Measurements from ENCODE around the gene SMNDC1. TPM values are rescaled to one million over a fixed set of nuclear protein-coding genes. Genes with fewer than 3 reads are reported as not detected.

SMNDC1 gene
- total RNA-seq, 1 donor from 2014 or later, result 19.2 TPM

DNA sequence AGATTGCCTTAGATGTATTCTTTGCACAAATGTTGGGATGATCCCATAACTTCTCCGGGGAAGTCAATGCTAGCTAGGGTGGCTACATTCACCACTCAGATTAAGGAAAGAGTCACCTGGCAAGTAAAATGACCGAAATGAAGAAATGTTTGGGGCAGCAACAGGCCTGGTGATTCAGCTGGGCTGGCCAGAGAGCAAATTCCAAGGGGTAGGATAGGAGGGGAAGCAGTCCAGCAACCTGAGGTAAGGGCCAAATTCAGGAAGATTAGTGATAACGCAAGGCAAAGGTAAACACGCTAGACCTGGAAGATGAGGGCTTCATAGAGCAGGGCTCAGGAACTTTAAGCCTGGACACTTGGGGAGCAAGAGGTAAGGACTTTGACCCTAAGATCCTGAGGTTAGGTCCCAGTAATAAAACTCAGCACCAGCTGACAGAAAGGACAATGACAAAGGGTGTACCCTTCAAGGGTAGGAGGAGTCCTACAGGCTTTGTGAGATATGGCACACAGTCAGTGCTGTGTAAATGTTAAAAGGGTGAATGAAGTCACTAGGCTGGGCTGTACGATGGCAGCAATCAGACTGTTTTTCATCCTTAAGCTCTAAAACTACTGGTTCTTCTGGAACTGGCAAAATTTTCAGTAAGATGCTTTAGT, 22.7 kb upstream of the SMNDC1 start:
- peak; percentile 71 for ATAC-seq

DNA sequence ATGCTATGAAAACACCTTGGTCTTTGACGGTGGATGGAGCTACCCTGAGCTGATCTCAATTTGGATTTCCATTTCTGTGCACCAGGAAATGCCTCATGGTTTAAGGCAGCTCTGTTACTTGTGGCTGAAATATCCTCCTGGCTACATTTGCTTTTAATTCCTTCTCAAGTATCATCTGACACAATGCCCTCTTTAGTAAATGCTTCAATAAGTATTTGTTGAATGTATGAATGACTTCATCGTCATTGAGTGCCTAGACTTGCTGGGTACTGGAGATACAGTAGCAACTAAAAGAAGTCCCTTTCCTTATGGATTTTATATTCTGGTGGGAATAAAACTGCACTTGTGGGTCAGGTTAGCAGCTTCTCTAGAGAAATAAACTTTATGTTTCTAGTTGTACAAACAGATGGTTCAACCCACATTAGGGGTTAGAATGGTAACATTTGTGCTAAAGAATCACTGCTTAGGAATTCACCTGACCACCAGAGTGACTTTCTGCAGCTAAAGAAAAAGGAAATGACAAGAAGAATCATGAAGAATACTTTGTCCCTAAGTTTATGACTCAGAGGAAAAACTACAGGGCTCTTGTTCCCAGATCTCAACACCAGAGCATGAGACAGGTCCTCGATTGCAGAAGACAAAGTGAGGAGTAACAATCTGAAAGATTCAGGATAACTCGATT, 21.8 kb upstream of the SMNDC1 start:
- ATAC-seq, result peak; percentile 7

DNA sequence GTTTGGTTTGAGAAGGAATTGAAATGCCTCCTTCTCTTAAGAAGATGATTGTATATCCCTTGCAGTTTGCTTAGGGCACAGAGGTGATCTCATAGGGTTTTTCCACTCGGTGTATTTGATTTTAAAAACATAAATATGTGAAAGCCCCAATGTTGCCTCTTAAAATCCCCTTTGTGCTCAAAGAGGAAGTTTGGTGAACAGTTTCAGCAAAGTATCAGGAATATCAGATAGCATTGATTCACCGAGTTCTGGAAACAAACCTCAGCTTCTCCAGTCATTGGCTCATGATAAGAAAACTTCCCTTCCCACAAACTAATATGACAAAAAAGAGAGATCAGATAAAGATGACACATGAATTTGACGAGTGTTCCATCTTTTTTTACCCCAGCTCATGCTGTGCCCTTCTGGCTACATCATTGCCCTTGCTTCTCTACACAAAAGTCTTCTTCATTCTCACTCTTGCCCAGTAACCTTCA, 20.1 kb upstream of the SMNDC1 start:
- ATAC-seq, result no peak

DNA sequence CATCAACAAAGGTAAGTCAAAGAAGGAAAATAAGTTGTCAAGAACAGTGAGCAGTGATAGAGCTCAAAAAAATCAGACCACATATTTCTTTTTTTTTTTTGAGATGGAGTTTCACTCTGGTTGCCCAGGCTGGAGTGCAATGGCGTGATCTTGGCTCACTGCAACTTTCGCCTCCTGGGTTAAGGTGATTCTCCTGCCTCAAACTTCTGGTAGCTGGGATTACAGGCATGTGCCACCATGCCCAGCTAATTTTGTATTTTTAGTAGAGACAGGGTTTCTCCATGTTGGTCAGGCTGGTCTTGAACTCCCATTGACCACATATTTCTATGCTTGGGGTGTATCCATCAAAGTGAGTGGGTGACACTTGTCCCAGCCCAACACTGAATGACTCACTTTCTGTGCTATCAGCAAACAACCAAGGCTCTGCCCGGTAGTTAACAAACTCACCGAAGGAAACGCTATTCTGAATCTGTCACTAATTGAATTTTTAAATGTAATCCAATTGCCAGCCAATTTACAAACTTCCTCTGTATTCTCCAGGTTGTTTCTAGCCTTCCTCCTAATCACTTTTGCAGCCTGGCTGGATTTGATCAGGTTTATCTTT, 19.6 kb upstream of the SMNDC1 start:
- ATAC-seq, result no peak

DNA sequence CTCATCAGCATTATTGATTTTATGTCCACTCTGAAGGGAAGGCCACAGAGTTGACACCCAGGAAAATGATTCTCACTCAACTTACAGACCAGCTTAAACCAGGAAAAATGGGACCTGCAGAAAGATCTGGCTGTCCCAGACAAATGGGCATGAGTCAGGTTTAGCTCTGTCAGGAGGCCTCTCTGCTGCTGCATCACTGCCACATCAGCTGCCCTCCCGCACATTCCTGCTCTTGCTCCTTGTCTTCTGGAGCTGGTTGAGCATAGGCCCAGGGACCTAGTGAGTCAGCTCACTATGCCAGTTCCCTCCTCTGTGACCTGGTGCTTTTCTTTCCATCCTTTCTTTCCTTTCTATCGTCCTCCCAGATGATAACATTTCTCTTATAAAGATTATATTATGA, 18.8 kb upstream of the SMNDC1 start:
- peak; percentile 79 for ATAC-seq

DNA sequence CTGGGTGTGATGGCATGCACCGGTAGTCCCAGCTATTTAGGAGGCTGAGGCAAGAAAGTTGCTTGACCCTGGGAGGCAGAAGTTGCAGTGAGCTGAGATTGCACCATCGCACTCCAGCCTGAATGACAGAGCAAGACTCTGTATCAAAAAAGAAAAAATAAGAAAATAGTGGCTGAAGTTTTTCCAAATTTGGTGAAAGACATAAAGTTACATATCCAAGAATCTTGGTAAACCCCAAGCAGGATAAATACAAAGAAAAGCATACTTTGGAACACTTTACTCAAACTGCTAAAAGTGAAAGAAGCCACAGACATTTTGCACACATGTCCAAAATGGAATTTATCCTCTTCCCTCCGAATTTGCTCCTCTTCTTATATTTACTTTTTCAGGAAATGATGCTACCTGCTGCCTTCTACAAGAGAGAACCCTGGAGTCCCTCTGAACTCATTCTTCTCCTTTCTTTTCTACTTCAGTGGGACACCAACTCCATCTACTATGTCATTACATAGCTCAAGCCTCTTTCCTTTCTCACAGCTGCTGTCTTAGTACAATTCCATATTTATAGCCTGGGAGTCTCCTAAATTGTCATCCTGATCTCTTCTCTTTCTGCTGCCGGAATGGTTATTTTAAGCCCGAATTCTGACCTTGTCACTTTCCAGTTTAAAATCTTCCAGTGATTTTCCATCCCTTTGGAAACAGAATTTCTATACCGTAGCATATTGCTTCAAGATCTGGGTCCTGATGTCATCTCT, 17.3 kb upstream of the SMNDC1 start:
- no peak for ATAC-seq

DNA sequence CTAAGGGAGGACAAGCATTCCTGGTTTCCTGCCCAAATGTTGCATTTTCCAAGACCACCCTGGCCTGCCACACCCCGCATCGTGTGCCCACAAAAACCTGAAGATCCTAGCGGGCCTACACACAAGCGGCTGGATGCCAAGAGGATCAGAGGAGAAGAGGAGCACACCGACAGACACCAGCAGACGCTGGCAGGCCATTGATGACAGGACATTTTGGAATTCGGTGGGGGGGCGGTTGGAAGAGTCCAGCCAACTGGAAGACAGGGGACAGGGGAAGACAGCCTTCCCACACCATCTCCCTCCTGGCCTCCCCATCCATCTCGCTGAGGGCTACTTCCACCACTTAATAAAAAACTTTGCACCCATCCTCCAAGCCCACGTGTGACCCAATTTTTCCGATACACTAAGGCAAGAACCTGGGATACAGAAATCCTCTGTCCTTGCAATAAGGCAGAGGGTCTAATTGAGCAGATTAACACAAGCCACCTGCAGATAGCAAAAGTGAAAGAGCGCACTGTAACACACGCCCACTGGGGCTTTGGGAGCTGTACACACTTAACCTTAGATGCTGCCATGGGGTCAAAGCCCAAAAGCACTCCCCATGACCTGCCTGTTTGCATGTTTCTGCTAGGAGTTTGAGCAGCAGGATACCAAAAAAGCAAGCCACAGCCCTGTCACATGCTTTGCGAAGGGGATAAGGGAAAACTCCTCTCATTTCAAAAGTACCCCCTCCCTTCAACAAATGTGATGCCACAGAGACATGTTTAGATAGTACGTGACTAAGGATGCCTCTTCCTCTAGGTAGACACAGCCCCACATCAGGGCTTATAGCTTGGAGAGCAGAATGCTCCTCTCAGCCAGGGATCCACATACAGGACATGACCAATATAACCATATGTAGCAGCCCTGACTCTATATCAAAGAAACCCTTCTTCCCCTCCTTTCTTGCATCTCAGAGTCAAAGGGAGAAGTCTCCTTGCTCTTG, 13.4 kb upstream of the SMNDC1 start:
- ATAC-seq, result peak; percentile 13

DNA sequence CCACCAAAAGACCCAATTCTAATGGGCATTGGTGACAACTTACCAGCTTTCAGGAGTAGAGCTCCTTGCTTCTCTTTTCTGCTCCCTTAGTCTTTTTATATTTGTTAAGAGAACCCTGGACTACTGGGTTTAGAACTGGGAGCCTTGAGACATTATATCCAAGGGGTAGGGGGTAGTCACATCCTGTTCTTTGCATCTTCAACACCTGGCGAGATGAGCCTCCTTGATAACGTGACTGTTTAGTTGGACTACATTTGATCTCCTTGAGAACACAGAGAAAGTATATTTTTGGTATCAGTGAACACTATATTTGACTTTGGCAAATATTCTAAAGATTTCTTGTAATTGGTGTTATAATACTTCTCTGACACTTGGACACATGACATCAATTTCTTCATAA, 9.0 kb upstream of the SMNDC1 start:
- no peak for ATAC-seq

DNA sequence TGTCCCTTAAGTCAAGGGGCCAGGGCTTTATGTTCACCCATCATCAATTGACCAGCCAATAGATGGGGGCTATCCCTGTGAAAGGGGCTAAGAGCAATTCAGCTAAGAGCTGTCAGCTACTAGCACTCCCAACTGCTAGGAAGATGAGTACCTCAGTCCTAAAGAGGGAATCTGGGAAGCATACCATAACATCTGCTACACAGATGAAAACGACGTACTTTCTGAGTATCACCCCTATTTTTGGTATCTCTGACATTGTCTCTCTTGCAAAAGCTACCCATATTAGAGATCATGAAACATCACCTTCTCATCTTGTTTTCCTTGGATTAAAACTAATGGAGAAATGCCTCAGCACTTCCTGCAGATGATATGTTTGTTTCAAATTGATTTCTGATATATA, 7.5 kb upstream of the SMNDC1 start:
- ATAC-seq, result no peak

DNA sequence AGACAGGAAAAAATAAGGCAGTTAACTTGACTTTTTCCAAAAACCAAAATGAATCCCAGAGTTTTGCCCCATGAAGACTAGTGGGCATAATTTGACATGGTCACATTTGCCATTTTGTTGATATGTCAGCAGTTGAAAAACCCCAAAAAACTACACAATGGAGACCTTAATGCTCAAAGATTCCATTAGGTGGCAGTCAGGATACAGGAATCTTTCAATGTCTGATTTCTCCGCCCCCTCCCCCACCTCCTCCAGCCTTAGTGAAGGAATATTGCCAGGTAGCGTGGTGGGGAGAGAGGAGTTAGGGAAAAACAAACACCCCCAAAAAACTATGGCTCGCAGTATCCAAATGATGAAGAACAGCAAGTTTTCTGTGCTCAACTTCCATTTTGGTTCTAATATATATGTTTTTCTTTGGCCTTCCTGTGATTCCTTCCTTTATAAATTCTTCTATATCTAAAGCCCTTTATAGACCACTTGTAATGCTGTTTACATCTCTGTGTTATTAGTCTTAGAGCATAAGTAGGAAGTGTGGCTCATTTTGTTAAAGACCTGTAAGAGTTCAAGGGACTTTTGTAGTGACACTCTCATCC, 6.7 kb upstream of the SMNDC1 start:
- peak; percentile 68 for ATAC-seq

DNA sequence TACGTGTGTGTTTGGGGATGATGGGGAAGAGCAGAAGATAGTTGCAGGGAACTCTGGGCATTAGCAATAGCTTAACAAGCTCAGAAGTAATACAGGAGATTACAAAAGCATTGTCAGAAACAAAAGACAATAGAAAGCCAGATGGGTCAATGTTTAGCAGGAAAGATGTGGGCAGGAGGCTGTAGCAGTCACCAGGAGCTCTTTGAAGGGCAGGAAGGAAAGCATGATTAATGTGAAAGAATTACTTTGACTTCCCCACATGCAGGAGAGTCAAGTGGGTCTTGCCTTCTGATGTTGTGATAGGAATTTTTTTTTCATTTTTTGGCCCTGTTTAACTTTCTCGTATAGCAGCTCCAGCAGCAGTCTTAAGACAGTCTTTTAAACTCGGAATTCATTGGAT, 6.0 kb upstream of the SMNDC1 start:
- ATAC-seq, result no peak

DNA sequence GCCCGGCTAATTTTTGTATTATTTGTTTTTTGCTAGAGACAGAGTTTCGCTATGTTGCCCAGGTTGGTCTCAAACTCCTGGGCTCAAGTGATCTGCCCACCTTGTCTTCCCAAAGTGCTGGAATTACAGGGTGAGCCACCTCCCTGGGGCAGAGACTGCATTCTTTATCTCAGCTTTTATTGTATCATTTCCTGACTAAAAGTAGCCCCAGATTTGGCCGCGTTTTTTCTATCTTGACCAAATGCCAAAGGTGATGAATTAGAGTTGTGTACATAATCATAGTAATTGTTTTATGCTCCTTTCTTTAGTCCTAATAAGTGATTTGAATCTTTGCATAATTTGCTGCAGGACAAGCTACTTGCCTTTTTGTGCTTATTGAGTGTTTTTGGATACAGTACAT, 3.1 kb upstream of the SMNDC1 start:
- no peak for ATAC-seq

DNA sequence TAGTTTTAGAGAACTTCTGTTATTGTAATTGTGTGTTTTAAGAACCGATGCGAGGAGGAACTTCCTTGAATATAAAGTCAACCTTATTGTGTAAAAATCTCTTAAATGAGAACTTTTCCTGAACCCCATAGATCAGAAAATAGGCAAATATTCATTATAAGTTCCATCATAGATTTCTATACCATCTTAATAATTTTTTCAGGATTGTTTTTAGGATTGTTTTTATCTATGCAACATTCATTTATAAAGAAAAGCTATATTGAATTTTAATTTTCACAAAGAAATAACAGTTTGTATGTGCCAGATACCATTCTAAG, 1.7 kb upstream of the SMNDC1 start:
- no peak for ATAC-seq

DNA sequence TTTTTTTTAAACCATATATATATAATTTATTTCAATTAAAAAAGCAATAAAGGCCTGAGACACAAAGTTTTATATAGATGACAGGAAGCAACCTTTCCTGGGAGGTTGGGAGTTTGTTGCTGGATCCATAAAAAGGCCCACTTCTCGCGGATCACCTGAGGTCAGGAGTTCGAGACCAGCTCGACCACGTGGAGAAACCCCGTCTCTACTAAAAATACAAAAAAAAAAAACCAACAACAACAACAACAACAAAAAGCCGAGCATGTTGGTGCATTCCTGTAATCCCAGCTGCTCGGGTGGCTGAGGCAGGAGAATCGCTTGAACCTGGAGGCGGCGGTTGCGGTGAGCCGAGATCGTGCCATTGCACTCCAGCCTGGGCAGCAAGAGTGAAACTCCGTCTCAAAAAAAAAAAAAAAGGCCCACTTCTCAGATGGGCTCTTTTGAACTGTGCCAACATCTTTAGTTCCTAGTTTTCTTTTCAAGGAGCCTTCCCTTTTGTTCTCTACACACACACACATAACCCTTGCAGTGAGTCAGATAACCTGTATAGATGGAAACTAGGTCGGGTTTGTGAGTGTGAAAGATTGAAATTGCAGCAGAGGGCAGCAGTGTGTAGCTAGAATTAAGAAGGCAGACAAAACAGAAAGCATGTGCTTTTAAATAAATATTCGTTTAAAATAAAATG, 1.2 kb upstream of the SMNDC1 start:
- ATAC-seq, result peak; percentile 84

DNA sequence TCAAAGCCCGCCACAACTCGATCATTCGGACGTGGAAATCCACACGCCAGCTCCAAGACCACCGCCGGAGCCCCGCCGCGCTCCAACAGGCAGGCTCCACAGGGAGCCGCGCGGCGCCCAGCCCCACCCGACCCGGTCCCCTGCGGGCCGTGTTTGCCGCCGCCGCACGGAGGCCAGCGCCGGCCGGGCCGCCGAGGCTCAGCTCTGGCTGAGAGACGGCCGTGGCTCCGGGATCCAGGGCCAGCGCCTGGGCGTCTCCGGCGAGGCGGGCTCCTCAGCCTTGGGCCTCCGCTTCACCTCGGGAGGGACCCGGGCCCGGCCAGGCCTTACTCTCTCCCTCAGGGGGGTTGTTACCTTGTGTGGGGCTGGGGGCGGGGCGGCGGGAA, 333 bp downstream of the SMNDC1 start:
- peak; percentile 74 for ATAC-seq

DNA sequence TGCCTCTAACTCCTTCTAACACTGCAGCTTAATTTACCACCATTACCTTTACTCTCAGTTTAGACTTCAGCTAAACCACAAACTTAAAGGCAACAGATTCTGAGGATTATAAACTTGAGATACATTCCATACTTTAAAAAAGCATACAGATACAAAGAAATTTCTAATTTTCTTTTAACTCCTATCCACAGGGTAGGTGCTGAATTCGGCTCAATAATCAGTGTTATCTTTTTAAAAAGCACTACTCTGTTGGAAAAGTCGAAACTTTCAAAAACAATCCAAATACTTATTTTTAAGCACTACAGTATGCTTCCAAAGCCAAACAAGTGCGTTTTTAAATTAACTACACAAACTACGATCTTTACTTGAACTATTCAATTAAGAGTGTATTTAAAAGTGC, 1.0 kb downstream of the SMNDC1 start:
- ATAC-seq, result no peak

DNA sequence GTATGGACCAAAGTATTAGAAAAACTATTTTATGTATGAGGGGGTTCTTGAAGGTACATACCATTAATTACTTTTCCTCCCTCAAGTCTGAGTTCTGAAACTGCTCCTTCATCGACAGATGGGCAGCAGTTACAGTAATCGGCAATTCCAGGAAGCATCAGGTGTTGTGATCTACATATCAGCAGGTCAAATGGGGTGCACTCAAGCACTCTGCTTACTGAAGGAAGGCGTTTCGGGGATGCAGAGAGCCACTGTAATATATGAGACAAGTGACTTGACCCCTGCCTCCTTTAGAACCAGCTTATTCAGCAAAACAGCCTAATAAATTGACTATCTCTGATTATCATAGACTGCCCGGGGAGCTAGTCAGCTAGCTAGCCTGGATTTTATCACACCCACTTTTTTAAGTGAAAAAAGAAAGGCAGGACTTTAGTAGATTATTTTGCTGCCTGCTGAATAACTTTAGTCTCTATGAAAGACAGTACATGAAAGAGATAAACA, 4.2 kb downstream of the SMNDC1 start:
- ATAC-seq, result no peak

DNA sequence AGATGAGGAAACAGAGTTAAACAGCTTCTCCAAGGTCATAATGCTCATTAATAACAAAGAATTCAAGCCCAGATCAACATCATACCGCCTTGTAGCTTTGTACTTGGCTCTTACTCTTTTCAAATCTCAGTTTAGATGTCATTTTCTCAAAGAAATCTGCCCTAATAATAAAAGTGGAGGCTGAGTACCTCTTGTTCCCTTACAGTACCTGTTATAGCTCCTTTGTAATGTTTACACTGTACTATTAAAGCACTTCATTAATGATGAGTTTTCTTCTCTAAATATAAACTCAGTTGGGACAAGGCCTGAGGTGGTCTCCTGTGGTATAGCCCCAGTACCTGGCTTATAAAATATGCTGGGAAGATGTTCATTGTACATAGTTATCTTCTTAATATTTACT, 7.8 kb downstream of the SMNDC1 start:
- ATAC-seq, result no peak

DNA sequence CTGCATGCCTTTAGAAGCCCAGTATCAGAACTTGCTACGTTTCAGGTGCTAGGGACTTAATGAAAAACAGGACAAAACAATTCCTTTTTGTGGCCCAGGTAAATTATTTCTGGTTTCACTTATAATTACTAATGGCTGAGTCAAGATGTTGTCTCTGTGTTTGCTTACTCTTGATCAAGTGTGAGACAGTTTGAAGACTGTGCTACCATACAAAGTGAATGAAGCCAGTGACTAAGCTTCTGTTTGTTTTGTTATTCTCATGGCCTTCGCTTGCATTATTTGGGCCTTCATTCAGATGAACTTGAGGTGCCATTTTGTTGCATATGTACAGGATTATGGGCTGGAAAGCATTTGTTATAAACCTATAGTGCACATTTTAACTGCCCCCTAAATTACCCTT, 17.9 kb downstream of the SMNDC1 start:
- ATAC-seq, result peak; percentile 51

DNA sequence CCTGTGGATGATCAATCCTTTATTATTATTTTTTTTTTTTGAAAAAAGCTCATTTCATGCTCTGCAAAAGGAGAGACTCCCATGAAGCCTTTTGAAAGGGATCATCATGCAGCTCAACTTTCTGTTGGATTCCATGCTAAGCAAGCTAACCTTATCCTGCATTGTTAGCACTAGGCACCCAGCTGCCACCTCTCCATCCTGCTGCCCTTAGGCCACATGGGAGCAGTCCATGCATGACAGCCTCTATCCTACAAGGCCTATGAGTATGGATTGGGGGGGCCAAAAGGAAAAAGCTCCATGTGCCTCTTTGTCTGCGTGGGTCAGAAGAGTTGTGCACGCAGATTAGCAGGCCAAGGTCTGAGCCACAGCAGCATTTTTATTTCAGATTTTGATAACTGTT, 19.2 kb downstream of the SMNDC1 start:
- no peak for ATAC-seq

DNA sequence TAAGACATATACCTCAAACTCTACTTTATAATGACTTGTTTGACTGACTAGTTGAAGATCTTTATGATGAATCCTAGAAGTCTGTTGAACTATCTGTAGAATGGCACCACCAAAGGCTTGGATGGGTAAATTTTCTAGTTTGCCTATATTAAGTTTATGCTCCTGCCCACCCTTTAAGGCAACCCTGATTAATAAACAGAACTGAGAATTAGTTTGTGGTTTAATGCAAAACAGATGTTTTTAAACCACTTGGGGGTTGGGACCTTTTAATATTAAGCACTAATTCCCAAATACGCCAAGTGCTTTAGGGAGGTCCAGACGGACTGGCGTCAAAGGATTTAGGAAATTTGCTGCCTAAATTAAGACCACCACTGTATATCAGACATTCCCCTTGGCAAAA, 20.5 kb downstream of the SMNDC1 start:
- ATAC-seq, result no peak

All from esophagus mucosa (tissue), 1 donor.